ENCODE results near the gene VASP. TPM values are rescaled to one million over a fixed set of nuclear protein-coding genes. Genes with fewer than 3 reads are reported as not detected.

VASP gene
- total RNA-seq, 6 experiments from 2014 or later = 179 to 199 (median 185) TPM

DNA sequence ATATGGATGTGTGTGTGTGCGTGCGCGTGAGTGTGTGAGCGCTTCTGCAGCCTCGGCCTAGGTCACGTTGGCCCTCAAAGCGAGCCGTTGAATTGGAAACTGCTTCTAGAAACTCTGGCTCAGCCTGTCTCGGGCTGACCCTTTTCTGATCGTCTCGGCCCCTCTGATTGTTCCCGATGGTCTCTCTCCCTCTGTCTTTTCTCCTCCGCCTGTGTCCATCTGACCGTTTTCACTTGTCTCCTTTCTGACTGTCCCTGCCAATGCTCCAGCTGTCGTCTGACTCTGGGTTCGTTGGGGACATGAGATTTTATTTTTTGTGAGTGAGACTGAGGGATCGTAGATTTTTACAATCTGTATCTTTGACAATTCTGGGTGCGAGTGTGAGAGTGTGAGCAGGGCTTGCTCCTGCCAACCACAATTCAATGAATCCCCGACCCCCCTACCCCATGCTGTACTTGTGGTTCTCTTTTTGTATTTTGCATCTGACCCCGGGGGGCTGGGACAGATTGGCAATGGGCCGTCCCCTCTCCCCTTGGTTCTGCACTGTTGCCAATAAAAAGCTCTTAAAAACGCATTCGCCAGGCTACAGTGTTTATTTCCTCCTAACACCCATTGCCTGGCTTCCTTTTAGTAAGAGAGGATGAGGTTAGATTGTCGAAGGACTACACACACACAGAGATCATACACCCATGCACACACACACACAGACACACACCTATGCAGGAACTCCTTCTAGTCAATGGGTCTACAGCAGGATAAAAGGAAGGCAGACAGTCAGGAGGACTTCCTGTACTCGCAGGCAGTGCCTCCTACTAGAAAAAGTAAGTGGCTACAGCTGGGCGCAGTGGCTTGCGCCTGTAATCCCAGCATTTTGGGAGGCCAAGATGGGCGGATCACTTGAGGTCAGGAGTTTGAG, 32.4 kb upstream of the VASP start:
- DNase-seq = peak; percentile 59
- Mint-ChIP-seq H3K27me3 (ENCODE audit: insufficient read depth) (peaks cover 91% of the 10 kb centered on the region), H3K4me3 (peak overlapping the region; percentile 89), H3K36me3 (ENCODE audit: low read depth) (peaks cover 30% of the 10 kb centered on the region), H3K9me3 (peaks cover 74% of the 10 kb centered on the region), H3K4me1 (ENCODE audit: low read depth) (peaks cover 95% of the 10 kb centered on the region), H3K27ac (peak overlapping the region; percentile 93)
- TF ChIP-seq, protein P1, sequence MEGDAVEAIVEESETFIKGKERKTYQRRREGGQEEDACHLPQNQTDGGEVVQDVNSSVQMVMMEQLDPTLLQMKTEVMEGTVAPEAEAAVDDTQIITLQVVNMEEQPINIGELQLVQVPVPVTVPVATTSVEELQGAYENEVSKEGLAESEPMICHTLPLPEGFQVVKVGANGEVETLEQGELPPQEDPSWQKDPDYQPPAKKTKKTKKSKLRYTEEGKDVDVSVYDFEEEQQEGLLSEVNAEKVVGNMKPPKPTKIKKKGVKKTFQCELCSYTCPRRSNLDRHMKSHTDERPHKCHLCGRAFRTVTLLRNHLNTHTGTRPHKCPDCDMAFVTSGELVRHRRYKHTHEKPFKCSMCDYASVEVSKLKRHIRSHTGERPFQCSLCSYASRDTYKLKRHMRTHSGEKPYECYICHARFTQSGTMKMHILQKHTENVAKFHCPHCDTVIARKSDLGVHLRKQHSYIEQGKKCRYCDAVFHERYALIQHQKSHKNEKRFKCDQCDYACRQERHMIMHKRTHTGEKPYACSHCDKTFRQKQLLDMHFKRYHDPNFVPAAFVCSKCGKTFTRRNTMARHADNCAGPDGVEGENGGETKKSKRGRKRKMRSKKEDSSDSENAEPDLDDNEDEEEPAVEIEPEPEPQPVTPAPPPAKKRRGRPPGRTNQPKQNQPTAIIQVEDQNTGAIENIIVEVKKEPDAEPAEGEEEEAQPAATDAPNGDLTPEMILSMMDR (IDR thresholded peaks at IDR 0.05) = no peak

DNA sequence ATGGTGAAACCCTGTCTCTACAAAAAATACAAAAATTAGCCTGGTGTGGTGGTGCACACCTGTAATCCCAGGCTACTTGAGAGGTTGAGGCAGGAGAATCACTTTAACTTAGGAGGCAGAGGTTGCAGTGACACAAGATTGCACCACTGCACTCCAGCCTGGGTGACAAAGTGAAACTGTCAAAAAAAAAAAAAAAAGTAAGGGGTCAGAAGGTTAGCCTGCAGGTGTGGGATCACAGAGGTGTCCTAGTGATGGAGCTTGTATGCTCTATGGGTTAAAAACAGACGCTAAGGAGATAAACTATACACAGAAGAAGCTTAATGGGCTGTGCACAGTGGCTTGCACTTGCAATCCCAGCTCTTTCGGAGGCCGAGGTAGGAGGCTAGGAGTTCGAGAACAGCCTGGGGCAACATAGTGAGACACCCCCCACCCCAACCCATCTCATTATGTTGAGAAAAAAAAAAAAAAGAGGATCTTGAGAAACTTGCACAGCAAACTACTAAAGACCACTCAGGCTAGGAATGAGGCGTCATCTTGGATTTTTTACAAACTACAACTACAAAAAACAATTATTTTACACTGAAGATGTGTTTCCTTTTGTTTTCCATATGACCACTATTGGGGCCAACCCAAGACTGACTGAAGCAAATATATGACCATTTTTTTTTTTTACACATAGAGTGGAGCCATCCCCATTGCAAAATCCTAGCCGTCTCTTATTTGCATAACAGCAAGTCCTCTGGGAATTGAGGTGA, 31.6 kb upstream of the VASP start:
- peaks cover 87% of the 10 kb centered on the region for H3K4me1 Mint-ChIP-seq (ENCODE audit: low read depth)
- H3K4me3 Mint-ChIP-seq = peak overlapping the region; percentile 89
- peaks cover 82% of the 10 kb centered on the region for H3K27me3 Mint-ChIP-seq (ENCODE audit: insufficient read depth)
- TF ChIP-seq, protein P1 (IDR thresholded peaks at IDR 0.05) = no peak
- peak overlapping the region; percentile 93 for H3K27ac Mint-ChIP-seq
- H3K36me3 Mint-ChIP-seq (ENCODE audit: low read depth) = peaks cover 30% of the 10 kb centered on the region
- H3K9me3 Mint-ChIP-seq = peaks cover 65% of the 10 kb centered on the region
- peak; percentile 70 for DNase-seq

DNA sequence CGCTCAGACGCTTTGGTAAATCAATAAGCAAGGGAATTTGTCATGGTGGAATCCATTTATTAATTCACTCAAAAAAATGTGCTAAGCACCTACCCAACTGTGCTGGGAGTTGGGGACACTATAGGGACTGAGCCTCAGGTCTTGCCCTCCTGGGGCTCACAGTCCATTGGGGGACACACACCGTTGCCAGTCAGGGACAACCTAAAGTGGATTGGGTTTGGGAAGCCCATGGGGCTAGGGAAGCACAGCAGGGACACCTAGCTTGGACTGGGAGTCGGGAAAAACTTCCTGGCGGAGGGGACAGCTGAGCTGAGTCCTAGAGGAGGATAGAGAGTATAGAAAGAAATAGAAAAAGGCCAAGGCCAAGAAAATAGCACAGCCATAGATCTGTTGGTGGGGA, 31.0 kb upstream of the VASP start:
- peaks cover 30% of the 10 kb centered on the region for H3K36me3 Mint-ChIP-seq (ENCODE audit: low read depth)

GRCh38 chr19:45477186-45477585, 30.1 kb upstream of the VASP start:
- H3K9me3 Mint-ChIP-seq = peaks cover 57% of the 10 kb centered on the region
- H3K27me3 Mint-ChIP-seq (ENCODE audit: insufficient read depth) = peaks cover 67% of the 10 kb centered on the region
- peak overlapping the region; percentile 93 for H3K27ac Mint-ChIP-seq
- TF ChIP-seq, protein P1 (IDR thresholded peaks at IDR 0.05) = no peak
- DNase-seq = peak; percentile 32
- peaks cover 72% of the 10 kb centered on the region for H3K4me1 Mint-ChIP-seq (ENCODE audit: low read depth)
- H3K4me3 Mint-ChIP-seq = peak overlapping the region; percentile 89
- H3K36me3 Mint-ChIP-seq (ENCODE audit: low read depth) = peaks cover 23% of the 10 kb centered on the region

More for the DNA sequence above, 31.0 kb upstream of the VASP start:
- TF ChIP-seq, protein P1 (IDR thresholded peaks at IDR 0.05) = no peak
- peaks cover 76% of the 10 kb centered on the region for H3K27me3 Mint-ChIP-seq (ENCODE audit: insufficient read depth)
- peaks cover 81% of the 10 kb centered on the region for H3K4me1 Mint-ChIP-seq (ENCODE audit: low read depth)
- DNase-seq = peak; percentile 43
- peak overlapping the region; percentile 93 for H3K27ac Mint-ChIP-seq
- H3K4me3 Mint-ChIP-seq = peak overlapping the region; percentile 89
- peaks cover 62% of the 10 kb centered on the region for H3K9me3 Mint-ChIP-seq

DNA sequence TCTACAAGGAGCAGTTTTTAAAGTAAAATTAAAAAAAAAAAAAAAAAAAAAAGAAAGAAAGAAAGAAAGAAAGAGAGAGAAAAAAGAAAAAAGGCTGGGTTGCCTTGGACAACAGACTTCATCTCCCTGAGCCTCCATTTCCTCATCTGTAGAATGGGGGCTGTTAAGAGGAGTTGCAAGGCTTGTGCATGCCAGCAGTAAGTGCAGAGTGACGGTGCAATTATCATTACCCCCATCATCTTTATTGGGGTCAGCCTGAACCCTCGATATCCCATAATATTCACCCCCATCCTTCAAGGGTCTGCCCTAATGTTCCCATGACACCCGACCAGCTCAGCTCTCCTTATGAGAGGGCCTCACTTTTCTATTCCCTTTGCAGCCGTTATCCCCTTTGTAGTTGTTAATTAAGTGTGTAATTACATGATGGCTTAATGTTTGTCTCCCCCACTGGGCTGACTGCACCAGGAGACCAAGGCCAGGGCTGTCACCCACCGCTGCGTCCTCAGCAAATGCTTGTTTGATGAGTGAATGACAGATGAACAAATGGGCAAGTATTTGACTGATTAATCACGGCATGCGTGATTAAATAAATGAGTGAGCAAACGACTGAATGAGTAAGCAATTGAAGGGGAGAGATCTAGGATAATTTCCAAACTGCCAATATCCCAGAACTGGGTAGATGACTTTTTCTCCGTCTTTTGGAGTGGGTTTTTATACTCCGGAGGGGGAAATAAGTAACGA, 29.4 kb upstream of the VASP start:
- Mint-ChIP-seq H3K27me3 (ENCODE audit: insufficient read depth) (peaks cover 60% of the 10 kb centered on the region), H3K4me1 (ENCODE audit: low read depth) (peaks cover 65% of the 10 kb centered on the region), H3K9me3 (peaks cover 54% of the 10 kb centered on the region), H3K27ac (peak overlapping the region; percentile 93), H3K4me3 (peak overlapping the region; percentile 89), H3K36me3 (ENCODE audit: low read depth) (peaks cover 20% of the 10 kb centered on the region)
- DNase-seq = no peak
- TF ChIP-seq, protein P1 (IDR thresholded peaks at IDR 0.05) = 0 out of 2 replicates have a peak, but pooled peaks have one; percentile 40
